ENCODE measurements around the gene LIPT2. TPM values are rescaled to one million over a fixed set of nuclear protein-coding genes. Genes with fewer than 3 reads are reported as not detected.

Gene LIPT2
- total RNA-seq, 1 experiment from 2014 or later, result 8.2 TPM

DNA sequence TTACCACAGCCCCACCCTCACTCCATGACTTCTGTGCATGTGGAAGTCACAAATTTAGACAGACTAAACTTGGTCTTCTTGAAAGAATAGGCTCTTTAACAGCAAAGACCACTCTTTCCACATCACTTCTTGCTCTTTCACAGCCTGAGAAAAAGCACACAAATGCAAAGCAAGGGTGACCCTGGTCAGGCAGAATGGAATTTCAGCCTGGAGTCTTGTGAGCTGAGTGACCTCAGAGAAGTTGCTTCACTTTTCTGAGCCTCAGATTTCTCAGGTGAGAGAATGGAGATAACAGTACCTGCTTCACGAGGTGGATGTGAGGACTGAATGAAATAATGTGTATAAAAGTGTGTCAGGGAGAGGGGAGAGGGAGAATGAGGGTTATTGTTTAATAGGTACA lies 26.8 kb upstream of the LIPT2 start:
- Mint-ChIP-seq H3K27ac (no peak overlapping the region), H3K4me1 (no peaks in the 10 kb centered on the region; a peak in 1 of 4 replicates), H3K9me3 (peaks cover 0 to 4% of the 10 kb centered on the region in 2 experiments; a peak in 2 of 5 replicates), H3K4me3 (no peak overlapping the region), H3K36me3 (ENCODE audit: insufficient read depth in 1 of 3, low read depth in 3 of 3) (no peaks in the 10 kb centered on the region), H3K27me3 (ENCODE audit: low read depth) (no peaks in the 10 kb centered on the region; the same call in 1 of the 2 replicates)
- no peak overlapping the region for H3K56ac ChIP-seq (ENCODE audit: insufficient read length, low read depth, low read length)
- H3T11ph ChIP-seq (ENCODE audit: low read length), result no peak overlapping the region
- H2BK15ac ChIP-seq (ENCODE audit: low read depth, low read length), result no peak overlapping the region
- no peak overlapping the region for H4K5ac ChIP-seq (ENCODE audit: insufficient read length, low read depth, low read length)
- H3K4ac ChIP-seq (ENCODE audit: low read depth, low read length), result no peak overlapping the region
- no peak overlapping the region for H2BK12ac ChIP-seq (ENCODE audit: insufficient read length, low read depth, low read length)
- no peaks in the 10 kb centered on the region for H3K27me3 ChIP-seq (ENCODE audit: insufficient read depth, low read length)
- no peaks in the 10 kb centered on the region for H3K79me2 ChIP-seq (ENCODE audit: insufficient read depth, low read length)
- H3K18ac ChIP-seq (ENCODE audit: insufficient read length, low read depth, low read length), result no peak overlapping the region
- H3K14ac ChIP-seq (ENCODE audit: insufficient read depth, low read length), result no peak overlapping the region
- no peak overlapping the region for H3K4me2 ChIP-seq (ENCODE audit: insufficient read depth, insufficient read length, low read length)
- H2AFZ ChIP-seq (ENCODE audit: low read length), result no peak overlapping the region
- H2BK5ac ChIP-seq (ENCODE audit: insufficient read length, low read length), result no peak overlapping the region
- no peak overlapping the region for H3K27ac ChIP-seq (ENCODE audit: insufficient read length, low read depth, low read length)
- no peaks in the 10 kb centered on the region for H3K79me1 ChIP-seq (ENCODE audit: insufficient read depth, low read depth, low read length, poor library complexity, severe bottlenecking)
- H3K23me2 ChIP-seq (ENCODE audit: insufficient read length, low read depth, low read length, poor library complexity, severe bottlenecking), result no peaks in the 10 kb centered on the region
- H3K4me1 ChIP-seq (ENCODE audit: insufficient read depth, low read length), result no peaks in the 10 kb centered on the region
- no peak overlapping the region for H2BK120ac ChIP-seq (ENCODE audit: low read depth, low read length, poor library complexity, severe bottlenecking)
- no CpG with 5 or more reads among the region's 1 CpG for WGBS (ENCODE audit: extremely low coverage, insufficient read length, low lambda C conversion rate)
- no peak overlapping the region for H3K23ac ChIP-seq (ENCODE audit: insufficient read length, low read depth, low read length)
- no peak overlapping the region for H2BK20ac ChIP-seq (ENCODE audit: low read depth, low read length, poor library complexity, severe bottlenecking)
- no peak for DNase-seq
- no peak overlapping the region for H4K91ac ChIP-seq (ENCODE audit: insufficient read length, low read depth, low read length)
- H2AK5ac ChIP-seq (ENCODE audit: insufficient read length, low read length), result no peak overlapping the region
- no peak overlapping the region for H3K9ac ChIP-seq (ENCODE audit: extremely low read depth, insufficient read length, low read length)
- H4K20me1 ChIP-seq (ENCODE audit: control insufficient read depth, insufficient read depth, insufficient read length), result no peaks in the 10 kb centered on the region
- H4K8ac ChIP-seq (replicated peaks; ENCODE audit: insufficient read length, low read depth, low read length), result no peak overlapping the region
- H3K9me3 ChIP-seq (ENCODE audit: control insufficient read depth, low read depth, low read length), result no peaks in the 10 kb centered on the region
- TF ChIP-seq, protein P1, sequence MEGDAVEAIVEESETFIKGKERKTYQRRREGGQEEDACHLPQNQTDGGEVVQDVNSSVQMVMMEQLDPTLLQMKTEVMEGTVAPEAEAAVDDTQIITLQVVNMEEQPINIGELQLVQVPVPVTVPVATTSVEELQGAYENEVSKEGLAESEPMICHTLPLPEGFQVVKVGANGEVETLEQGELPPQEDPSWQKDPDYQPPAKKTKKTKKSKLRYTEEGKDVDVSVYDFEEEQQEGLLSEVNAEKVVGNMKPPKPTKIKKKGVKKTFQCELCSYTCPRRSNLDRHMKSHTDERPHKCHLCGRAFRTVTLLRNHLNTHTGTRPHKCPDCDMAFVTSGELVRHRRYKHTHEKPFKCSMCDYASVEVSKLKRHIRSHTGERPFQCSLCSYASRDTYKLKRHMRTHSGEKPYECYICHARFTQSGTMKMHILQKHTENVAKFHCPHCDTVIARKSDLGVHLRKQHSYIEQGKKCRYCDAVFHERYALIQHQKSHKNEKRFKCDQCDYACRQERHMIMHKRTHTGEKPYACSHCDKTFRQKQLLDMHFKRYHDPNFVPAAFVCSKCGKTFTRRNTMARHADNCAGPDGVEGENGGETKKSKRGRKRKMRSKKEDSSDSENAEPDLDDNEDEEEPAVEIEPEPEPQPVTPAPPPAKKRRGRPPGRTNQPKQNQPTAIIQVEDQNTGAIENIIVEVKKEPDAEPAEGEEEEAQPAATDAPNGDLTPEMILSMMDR (conservative IDR thresholded peaks at IDR 0.05), result no peak

All from H9 (cell line).